Measurements from ENCODE around the gene PTPRQ. TPM values are rescaled to one million over a fixed set of nuclear protein-coding genes. Genes with fewer than 3 reads are reported as not detected.

Gene PTPRQ
- total RNA-seq, 2 donors from 2014 or later: 2.3 to 2.4 TPM

- Histone ChIP-seq H3K9me3 (no peaks in the 10 kb centered on the region), H3K36me3 (no peaks in the 10 kb centered on the region), H3K4me3 (no peak overlapping the region), H3K27me3 (replicated peaks; ENCODE audit: insufficient read depth) (no peaks in the 10 kb centered on the region), H3K4me1 (ENCODE audit: control insufficient read depth in 1 of 2, low read depth in 2 of 2) (no peaks in the 10 kb centered on the region), H3K27ac (no peak overlapping the region)
- TF ChIP-seq CTCF (IDR thresholded peaks at IDR 0.05): no peak
- DNase-seq (ENCODE audit: low spot score) (no peak), ATAC-seq (ENCODE audit: insufficient number of reproducible peaks, low FRiP score, low read depth) (no peak)
Measured at GRCh38 chr12:80711866-80712265, 267.8 kb downstream of the PTPRQ start.

- no peak for DNase-seq (ENCODE audit: low spot score)
- Histone ChIP-seq H3K27ac (no peak overlapping the region), H3K27me3 (replicated peaks; ENCODE audit: insufficient read depth) (no peaks in the 10 kb centered on the region), H3K4me1 (ENCODE audit: control insufficient read depth in 1 of 2, low read depth in 2 of 2) (no peaks in the 10 kb centered on the region), H3K9me3 (no peaks in the 10 kb centered on the region), H3K36me3 (no peaks in the 10 kb centered on the region), H3K4me3 (no peak overlapping the region)
- no peak for TF ChIP-seq CTCF (IDR thresholded peaks at IDR 0.05)
- no peak for ATAC-seq (ENCODE audit: insufficient number of reproducible peaks, low FRiP score, low read depth)
Measured at GRCh38 chr12:80712866-80713265, 268.8 kb downstream of the PTPRQ start.

- DNase-seq (ENCODE audit: low spot score) (no peak), ATAC-seq (ENCODE audit: insufficient number of reproducible peaks, low FRiP score, low read depth) (no peak)
- no peak overlapping the region for H3K27ac ChIP-seq
- TF ChIP-seq CTCF (IDR thresholded peaks at IDR 0.05): no peak
- no peaks in the 10 kb centered on the region for H3K9me3 ChIP-seq
- no peaks in the 10 kb centered on the region for H3K4me1 ChIP-seq (ENCODE audit: control insufficient read depth in 1 of 2, low read depth in 2 of 2)
- H3K36me3 ChIP-seq: no peaks in the 10 kb centered on the region
- H3K4me3 ChIP-seq: peak overlapping the region; percentile 51
- no peaks in the 10 kb centered on the region for H3K27me3 ChIP-seq (replicated peaks; ENCODE audit: insufficient read depth)
Measured at GRCh38 chr12:80713419-80713818, 269.4 kb downstream of the PTPRQ start.

- DNase-seq (ENCODE audit: low spot score): no peak
- Histone ChIP-seq H3K36me3 (no peaks in the 10 kb centered on the region), H3K9me3 (no peaks in the 10 kb centered on the region), H3K4me3 (peak overlapping the region; percentile 51), H3K27ac (no peak overlapping the region), H3K27me3 (replicated peaks; ENCODE audit: insufficient read depth) (no peaks in the 10 kb centered on the region), H3K4me1 (ENCODE audit: control insufficient read depth in 1 of 2, low read depth in 2 of 2) (no peaks in the 10 kb centered on the region)
- ATAC-seq (ENCODE audit: insufficient number of reproducible peaks, low FRiP score, low read depth): no peak
- TF ChIP-seq CTCF (IDR thresholded peaks at IDR 0.05): no peak
Measured at GRCh38 chr12:80714055-80714454, 270.0 kb downstream of the PTPRQ start.

GRCh38 chr12:80714846-80715245 is 270.8 kb downstream of the PTPRQ start:
- H3K27me3 ChIP-seq (replicated peaks; ENCODE audit: insufficient read depth): no peaks in the 10 kb centered on the region
- H3K4me3 ChIP-seq: no peak overlapping the region
- ATAC-seq (ENCODE audit: insufficient number of reproducible peaks, low FRiP score, low read depth): no peak
- H3K4me1 ChIP-seq (ENCODE audit: control insufficient read depth in 1 of 2, low read depth in 2 of 2): no peaks in the 10 kb centered on the region
- no peak overlapping the region for H3K27ac ChIP-seq
- no peaks in the 10 kb centered on the region for H3K36me3 ChIP-seq
- DNase-seq (ENCODE audit: low spot score): no peak
- TF ChIP-seq CTCF (IDR thresholded peaks at IDR 0.05): no peak
- H3K9me3 ChIP-seq: no peaks in the 10 kb centered on the region
